RWPE1 (cell line): ENCODE results near the gene SNORC.

ENCODE experiments used
- CTCF ChIA-PET: fragments of 350-600 bp; sonication (Branson Sonifier 250); formaldehyde crosslinking; extraction: SDS; loops from one replicate; lab custom pipeline; 2021; lab: Yijun Ruan, JAX
- POLR2A ChIA-PET: fragments of 400-600 bp; formaldehyde crosslinking; extraction: SDS; loops from one replicate; lab custom pipeline; 2020; ENCODE audit warnings: antibody characterized with exemption; ENCODE audit not compliant: low non-redundant PET; lab: Yijun Ruan, JAX
- DNase-seq: peaks from one replicate; pipeline ENCODE4 v3.0.0; 2012; ENCODE audit warnings: low spot score
- H3K27ac ChIP-seq: fragments of 450-650 bp; 2 replicates; pipeline ENCODE4 v1.5.1; 2017
- CTCF ChIP-seq: fragments of 450-650 bp; conservative IDR thresholded peaks from 2 replicates; pipeline ENCODE4 v1.5.1; 2017; ENCODE audit warnings: low read depth, mild to moderate bottlenecking

Gene SNORC

DNA sequence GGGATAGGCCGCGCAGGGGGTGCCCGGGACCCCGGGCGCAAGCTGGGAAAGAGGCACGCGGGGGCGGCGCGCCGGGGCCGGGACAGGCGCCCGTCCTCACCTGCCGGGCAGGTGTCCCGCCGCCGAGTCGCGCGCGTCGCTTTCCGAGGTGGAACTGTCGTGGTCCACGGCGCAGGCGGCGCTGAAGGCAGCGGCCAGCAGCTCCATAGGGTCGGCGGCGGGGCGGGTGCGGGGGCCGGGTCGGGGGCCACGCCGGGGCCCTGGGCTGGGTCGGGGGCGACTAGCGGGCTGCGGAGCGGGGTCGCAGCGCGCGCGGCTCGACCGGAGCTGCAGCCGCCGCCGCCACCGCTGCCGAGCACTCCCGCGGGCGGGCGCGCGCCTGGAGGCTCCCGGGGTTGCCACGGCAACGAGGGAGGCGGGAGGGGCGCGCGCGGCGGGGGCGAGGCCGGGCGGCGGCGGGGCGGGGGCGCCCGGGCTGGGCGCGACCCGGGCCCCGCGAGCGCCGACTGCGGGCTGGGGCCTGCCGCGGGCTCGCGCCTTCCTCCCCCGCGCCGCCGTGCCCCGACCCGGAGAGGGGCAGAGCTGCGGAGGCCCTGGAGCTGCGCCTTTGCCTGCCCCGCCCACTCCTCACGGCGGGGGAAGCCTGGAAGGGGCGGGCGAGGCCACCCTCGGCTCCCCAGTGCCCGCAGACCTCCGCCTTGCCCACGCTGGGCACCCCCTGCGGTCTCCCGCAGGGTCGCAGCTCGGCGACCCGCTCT, 57.9 kb downstream of the SNORC start:
- peak overlapping the region; percentile 67 for H3K27ac ChIP-seq
- ChIA-PET CTCF (interaction anchor here (0.6 kb wide), 3 partner anchors 30 to 79 kb away, joined by 3 to 7 read pairs (median 4); no protein-coding TSS in a partner anchor), POLR2A (interaction anchor here (0.6 kb wide), 1 partner anchor 74 kb away, joined by 4 read pairs; no protein-coding TSS in a partner anchor)
- DNase-seq = no peak
- no peak for TF ChIP-seq CTCF
